Activated CD4-positive, alpha-beta memory T cell treated with anti-CD3 and anti-CD28 coated beads, Interleukin-2, amount 10 ng/mL, durations not matched to agents 7 days and 5 days (primary cell): ENCODE measurements around the gene RPL14. TPM values are rescaled to one million over a fixed set of nuclear protein-coding genes. Genes with fewer than 3 reads are reported as not detected.
"Not testable (repeated sequence)": the region's sequence is repeated elsewhere in the genome, so short reads cannot be mapped to it uniquely, and the experiment has no call there.

Experiments
- CTCF ChIA-PET: fragments of 350-600 bp; sonication (Branson Sonifier 250); formaldehyde crosslinking; loops from one replicate; lab custom pipeline; 2021; ENCODE audit warnings: antibody characterized with exemption, inconsistent platforms; lab: Charles Lee
- POLR2A ChIA-PET: fragments of 350-600 bp; sonication (Branson Sonifier 250); formaldehyde crosslinking; loops from one replicate; lab custom pipeline; 2021; ENCODE audit warnings: antibody characterized with exemption; lab: Charles Lee
- DNase-seq: peaks from one replicate; pipeline ENCODE4 v3.0.0-alpha.2; 2020
- H3K27ac Mint-ChIP-seq: one replicate; pipeline ENCODE4 v1.8.0; 2021; ENCODE audit warnings: mild to moderate bottlenecking, mixed read lengths
- H3K27me3 Mint-ChIP-seq: one replicate; pipeline ENCODE4 v1.8.0; 2021; ENCODE audit warnings: mixed read lengths
- H3K36me3 Mint-ChIP-seq: one replicate; pipeline ENCODE4 v1.8.0; 2021; ENCODE audit warnings: low read depth, mixed read lengths
- H3K4me1 Mint-ChIP-seq: one replicate; pipeline ENCODE4 v1.8.0; 2021; ENCODE audit warnings: mixed read lengths
- H3K4me3 Mint-ChIP-seq: one replicate; pipeline ENCODE4 v1.8.0; 2021; ENCODE audit warnings: mild to moderate bottlenecking, mixed read lengths
- H3K9me3 Mint-ChIP-seq: one replicate; pipeline ENCODE4 v1.8.0; 2021; ENCODE audit warnings: mixed read lengths
- total RNA-seq, 2 experiments: library from RNA; stranded (reverse); gene quantifications; one replicate each; pipeline ENCODE4 v1.2.3, GENCODE V29; 2021

The RPL14 gene
- total RNA-seq, 2 experiments from 2014 or later, result 1,898 to 2,001 TPM

DNA sequence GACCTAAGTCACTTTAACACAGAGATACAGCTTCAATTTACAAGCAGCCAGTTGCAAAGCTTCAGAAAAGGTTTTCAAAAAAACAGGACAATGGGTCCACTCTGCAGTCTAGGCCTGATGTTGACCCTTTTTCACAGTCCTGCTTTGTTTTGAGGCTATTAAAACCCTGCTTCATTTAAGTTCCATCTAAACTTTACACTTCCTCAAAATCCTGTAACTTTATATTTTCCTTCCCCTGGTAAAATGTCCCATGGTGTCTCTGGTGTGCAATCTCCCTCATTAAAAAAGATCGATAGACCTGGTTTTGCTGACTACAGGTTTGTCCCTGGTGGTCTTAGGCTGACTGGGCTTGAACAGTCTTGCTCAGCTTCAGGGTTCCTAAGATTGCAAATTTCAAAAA lies 5.1 kb upstream of the RPL14 start:
- ChIA-PET CTCF (interaction anchor here (0.5 to 2.6 kb wide), 4 partner anchors 73 to 1595 kb away, joined by 3 to 6 read pairs (median 4); no protein-coding TSS in a partner anchor), POLR2A (interaction anchor here (0.7 to 3.5 kb wide), 11 partner anchors 9 to 748 kb away, joined by 3 to 46 read pairs (median 6); partner anchors contain the start of genes CTNNB1, EIF1B, ENTPD3 and ZNF619)
- peaks cover 46% of the 10 kb centered on the region for H3K4me1 Mint-ChIP-seq
- DNase-seq, result no peak
- peak overlapping the region; percentile 86 for H3K4me3 Mint-ChIP-seq
- peak overlapping the region; percentile 93 for H3K27ac Mint-ChIP-seq
- peaks cover 1% of the 10 kb centered on the region for H3K36me3 Mint-ChIP-seq
- H3K9me3 Mint-ChIP-seq, result no peaks in the 10 kb centered on the region
- H3K27me3 Mint-ChIP-seq, result no peaks in the 10 kb centered on the region

GRCh38 chr3:40452562-40452875 lies 4.6 kb upstream of the RPL14 start:
- DNase-seq, result no peak
- Mint-ChIP-seq H3K4me1 (peaks cover 46% of the 10 kb centered on the region), H3K27ac (peak overlapping the region; percentile 93), H3K36me3 (peaks cover 3% of the 10 kb centered on the region), H3K27me3 (no peaks in the 10 kb centered on the region), H3K4me3 (peak overlapping the region; percentile 86), H3K9me3 (no peaks in the 10 kb centered on the region)
- CTCF ChIA-PET, result interaction anchor here (0.5 to 2.6 kb wide), 4 partner anchors 73 to 1594 kb away, joined by 3 to 6 read pairs (median 4); no protein-coding TSS in a partner anchor
- POLR2A ChIA-PET, result interaction anchor here (0.7 to 3.5 kb wide), 12 partner anchors 9 to 747 kb away, joined by 3 to 46 read pairs (median 6); partner anchors contain the start of genes CTNNB1, EIF1B, ENTPD3 and ZNF619

- peak overlapping the region; percentile 86 for H3K4me3 Mint-ChIP-seq
- H3K4me1 Mint-ChIP-seq, result peaks cover 50% of the 10 kb centered on the region
- CTCF ChIA-PET, result interaction anchor here (0.7 to 2.6 kb wide), 4 partner anchors 71 to 260 kb away, joined by 3 to 6 read pairs (median 4); no protein-coding TSS in a partner anchor
- no peaks in the 10 kb centered on the region for H3K9me3 Mint-ChIP-seq
- peak; percentile 97 for DNase-seq
- peak overlapping the region; percentile 93 for H3K27ac Mint-ChIP-seq
- no peaks in the 10 kb centered on the region for H3K27me3 Mint-ChIP-seq
- peaks cover 9% of the 10 kb centered on the region for H3K36me3 Mint-ChIP-seq
- POLR2A ChIA-PET, result interaction anchor here (0.8 to 3.5 kb wide), 12 partner anchors 8 to 747 kb away, joined by 3 to 46 read pairs (median 6); partner anchors contain the start of genes CTNNB1, EIF1B, ENTPD3 and ZNF619
These were observed 4.0 kb upstream of the RPL14 start for GRCh38 chr3:40452876-40453730.

DNA sequence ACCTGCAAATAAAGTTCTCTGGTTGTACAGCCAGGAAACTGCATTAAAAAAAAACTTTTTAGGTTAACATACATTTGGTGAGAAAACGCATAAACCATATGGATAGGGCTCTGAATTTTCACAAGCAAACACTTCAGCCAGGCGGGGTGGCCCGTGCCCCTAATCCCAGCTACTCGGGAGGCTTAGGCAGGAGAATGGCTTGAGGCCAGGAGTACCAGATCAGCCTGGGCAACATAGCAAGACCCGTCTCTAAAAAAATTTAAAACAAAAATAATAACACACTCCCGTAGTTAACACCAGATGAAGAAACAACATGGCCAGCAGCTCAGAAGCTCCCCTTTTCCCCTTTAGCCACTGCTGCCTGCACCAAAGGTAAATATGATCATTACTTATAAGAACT lies 3.2 kb upstream of the RPL14 start:
- POLR2A ChIA-PET, result interaction anchor here (0.8 to 3.5 kb wide), 8 partner anchors 11 to 746 kb away, joined by 3 to 46 read pairs (median 12); partner anchors contain the start of genes CTNNB1, EIF1B, ZNF619 and ZNF620
- no peaks in the 10 kb centered on the region for H3K27me3 Mint-ChIP-seq
- H3K27ac Mint-ChIP-seq, result no peak overlapping the region
- DNase-seq, result no peak
- peak overlapping the region; percentile 86 for H3K4me3 Mint-ChIP-seq
- CTCF ChIA-PET, result interaction anchor here (1.0 to 2.6 kb wide), 3 partner anchors 10 to 127 kb away, joined by 3 to 6 read pairs (median 4); no protein-coding TSS in a partner anchor
- H3K4me1 Mint-ChIP-seq, result peaks cover 58% of the 10 kb centered on the region
- H3K9me3 Mint-ChIP-seq, result no peaks in the 10 kb centered on the region
- H3K36me3 Mint-ChIP-seq, result peaks cover 17% of the 10 kb centered on the region

DNA sequence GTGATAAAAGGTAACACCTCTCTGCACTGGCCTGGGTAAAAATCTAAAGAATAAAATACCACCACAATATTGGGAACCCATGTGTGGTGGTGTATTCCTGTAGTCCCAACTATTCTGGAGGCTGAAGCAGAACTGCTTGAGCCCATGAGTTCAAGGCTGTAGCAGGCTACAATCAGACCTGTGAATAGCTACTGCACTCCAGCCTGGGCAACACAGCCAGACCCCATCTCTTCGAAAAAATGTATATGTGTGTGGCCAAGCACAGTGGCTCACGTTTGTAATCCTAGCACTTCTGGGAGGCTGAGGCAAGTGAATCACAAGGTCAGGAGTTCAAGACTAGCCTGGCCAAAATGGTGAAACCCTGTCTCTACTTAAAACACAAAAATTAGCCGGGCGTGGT lies 1.8 kb upstream of the RPL14 start:
- POLR2A ChIA-PET, result interaction anchor here (3.5 kb wide), 1 partner anchor 9 kb away, joined by 19 read pairs; no protein-coding TSS in a partner anchor
- no peak for DNase-seq
- Mint-ChIP-seq H3K27me3 (no peaks in the 10 kb centered on the region), H3K4me3 (peak overlapping the region; percentile 80), H3K9me3 (no peaks in the 10 kb centered on the region), H3K4me1 (peaks cover 68% of the 10 kb centered on the region), H3K36me3 (peaks cover 31% of the 10 kb centered on the region), H3K27ac (no peak overlapping the region)
- CTCF ChIA-PET, result no interaction called here

- peak overlapping the region; percentile 80 for H3K4me3 Mint-ChIP-seq
- ChIA-PET CTCF (interaction anchor here (1.7 kb wide), 1 partner anchor 50 kb away, joined by 5 read pairs; the partner anchor contains the start of gene ZNF620), POLR2A (interaction anchor here (0.6 to 3.8 kb wide), 15 partner anchors 14 to 743 kb away, joined by 3 to 34 read pairs (median 5); partner anchors contain the start of genes CTNNB1, EIF1B, ZNF619 and ZNF620)
- no peaks in the 10 kb centered on the region for H3K27me3 Mint-ChIP-seq
- no peaks in the 10 kb centered on the region for H3K9me3 Mint-ChIP-seq
- H3K27ac Mint-ChIP-seq, result peak overlapping the region; percentile 86
- peaks cover 72% of the 10 kb centered on the region for H3K4me1 Mint-ChIP-seq
- H3K36me3 Mint-ChIP-seq, result peaks cover 38% of the 10 kb centered on the region
- DNase-seq, result no peak
These were observed 730 bp upstream of the RPL14 start for GRCh38 chr3:40456279-40456939.

GRCh38 chr3:40458473-40458872 lies 1.3 kb downstream of the RPL14 start:
- Mint-ChIP-seq H3K27ac (peak overlapping the region; percentile 80), H3K36me3 (peaks cover 56% of the 10 kb centered on the region), H3K27me3 (no peaks in the 10 kb centered on the region), H3K4me1 (peaks cover 65% of the 10 kb centered on the region), H3K9me3 (no peaks in the 10 kb centered on the region), H3K4me3 (peak overlapping the region; percentile 80)
- ChIA-PET POLR2A (interaction anchor here (1.3 to 3.8 kb wide), 7 partner anchors 18 to 741 kb away, joined by 3 to 34 read pairs (median 14); partner anchors contain the start of genes CTNNB1, ZNF619, ZNF620 and ZNF621), CTCF (interaction anchor here (0.6 to 1.6 kb wide), 3 partner anchors 18 to 150 kb away, joined by 4 read pairs; partner anchors contain the start of gene ZNF619)
- no peak for DNase-seq

GRCh38 chr3:40460481-40460880 lies 3.3 kb downstream of the RPL14 start:
- ChIA-PET CTCF (interaction anchor here (0.6 kb wide), 1 partner anchor 218 kb away, joined by 3 read pairs; no protein-coding TSS in a partner anchor), POLR2A (interaction anchor here (0.9 kb wide), 1 partner anchor 17 kb away, joined by 3 read pairs; no protein-coding TSS in a partner anchor)
- Mint-ChIP-seq H3K36me3 (peaks cover 75% of the 10 kb centered on the region), H3K4me1 (peaks cover 72% of the 10 kb centered on the region)
- H3K27me3 Mint-ChIP-seq, H3K4me3 Mint-ChIP-seq, H3K9me3 Mint-ChIP-seq, H3K27ac Mint-ChIP-seq, DNase-seq: not testable (repeated sequence)

DNA sequence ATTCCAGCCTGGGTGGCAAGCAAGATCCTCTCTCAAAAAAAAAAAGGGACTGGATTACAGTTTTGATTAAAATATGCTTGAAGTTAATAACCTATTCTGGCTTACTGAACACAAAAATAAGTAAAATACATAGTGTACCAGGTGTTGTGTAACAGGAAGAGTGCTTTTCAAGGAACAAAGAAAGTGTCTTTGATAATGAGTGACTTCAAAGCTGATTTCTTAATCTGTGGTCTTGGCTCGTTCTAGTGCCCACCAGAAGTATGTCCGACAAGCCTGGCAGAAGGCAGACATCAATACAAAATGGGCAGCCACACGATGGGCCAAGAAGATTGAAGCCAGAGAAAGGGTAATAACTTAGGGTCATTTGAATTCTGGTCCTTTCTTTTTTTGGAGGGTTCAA lies 4.0 kb downstream of the RPL14 start:
- Mint-ChIP-seq H3K27me3 (no peaks in the 10 kb centered on the region), H3K4me3 (no peak overlapping the region), H3K36me3 (peaks cover 82% of the 10 kb centered on the region), H3K9me3 (no peaks in the 10 kb centered on the region), H3K27ac (peak overlapping the region; percentile 23), H3K4me1 (peaks cover 67% of the 10 kb centered on the region)
- no peak for DNase-seq
- POLR2A ChIA-PET, result interaction anchor here (0.9 to 1.0 kb wide), 2 partner anchors 9 to 16 kb away, joined by 3 to 4 read pairs; no protein-coding TSS in a partner anchor
- CTCF ChIA-PET, result no interaction called here

DNA sequence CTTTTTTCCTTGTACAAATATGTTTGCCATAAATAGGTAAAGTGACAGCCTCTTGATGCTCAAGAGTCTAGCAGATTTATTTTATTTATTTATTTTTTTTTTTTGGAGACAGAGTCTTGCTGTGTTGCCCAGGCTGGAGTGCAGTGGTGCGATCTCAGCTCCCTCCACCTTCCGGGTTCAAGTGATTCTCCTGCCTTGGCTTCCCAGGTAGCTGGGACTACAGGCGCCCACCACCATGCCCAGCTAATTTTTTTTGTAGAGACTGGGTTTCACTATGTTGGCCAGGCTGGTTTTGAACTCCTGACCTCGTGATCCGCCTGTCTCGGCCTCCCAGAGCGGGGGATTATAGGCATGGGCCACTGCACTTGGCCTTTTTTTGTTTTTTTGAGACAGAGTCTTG lies 5.7 kb downstream of the RPL14 start:
- H3K27ac Mint-ChIP-seq, H3K9me3 Mint-ChIP-seq, DNase-seq, H3K27me3 Mint-ChIP-seq, H3K4me3 Mint-ChIP-seq, CTCF ChIA-PET: not testable (repeated sequence)
- POLR2A ChIA-PET, result interaction anchor here (1.8 to 3.3 kb wide), 3 partner anchors 15 to 61 kb away, joined by 5 to 18 read pairs (median 13); partner anchors contain the start of genes ZNF619 and ZNF621
- Mint-ChIP-seq H3K36me3 (peaks cover 84% of the 10 kb centered on the region), H3K4me1 (peaks cover 61% of the 10 kb centered on the region)

DNA sequence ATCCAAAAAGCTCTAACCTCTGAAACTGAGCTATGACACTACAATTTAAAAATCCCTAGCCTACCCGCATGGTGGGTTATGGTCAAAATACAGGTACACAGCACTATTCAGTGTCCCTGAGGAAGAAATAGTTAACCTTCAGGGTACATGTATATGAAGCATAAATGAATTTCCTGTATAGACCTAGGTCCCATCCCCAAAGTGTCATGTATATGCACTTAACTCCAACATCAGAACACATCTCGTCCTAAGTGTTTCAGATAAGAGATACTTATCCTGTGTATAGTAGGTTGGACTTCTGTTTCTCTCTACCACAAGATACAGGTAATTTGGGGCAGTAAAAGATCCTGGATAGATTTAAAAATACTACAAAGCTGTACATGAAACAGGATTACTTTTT lies 6.4 kb downstream of the RPL14 start:
- ChIA-PET POLR2A (interaction anchor here (0.6 to 3.3 kb wide), 5 partner anchors 10 to 233 kb away, joined by 3 to 19 read pairs (median 13); partner anchors contain the start of genes ZNF619 and ZNF621), CTCF (no interaction called here)
- H3K27ac Mint-ChIP-seq, result no peak overlapping the region
- peaks cover 53% of the 10 kb centered on the region for H3K4me1 Mint-ChIP-seq
- no peaks in the 10 kb centered on the region for H3K27me3 Mint-ChIP-seq
- no peaks in the 10 kb centered on the region for H3K9me3 Mint-ChIP-seq
- no peak overlapping the region for H3K4me3 Mint-ChIP-seq
- DNase-seq, result no peak
- H3K36me3 Mint-ChIP-seq, result peaks cover 80% of the 10 kb centered on the region
